Transverse colon (tissue), 3 donors: ENCODE results near the gene MAN1C1.

Source experiments
- POLR2A ChIP-seq: fragments of 450-650 bp; IDR thresholded peaks from one replicate; pipeline ENCODE4 v1.6.1; 2016; ENCODE audit warnings: antibody characterized with exemption, mild to moderate bottlenecking, moderate library complexity
- TF ChIP-seq, protein P1 (sequence below), 5 experiments: fragments of 200-600 bp in 3 of 5; fragments of 450-650 bp in 2 of 5; sonication (generic) in 3 of 5; IDR thresholded peaks; 1 replicate in 2 of 5; 2 replicates in 3 of 5; pipeline ENCODE4 v1.5.1; 2016 to 2017; ENCODE audit warnings: antibody characterized with exemption in 5 of 5, inconsistent platforms in 3 of 5, mild to moderate bottlenecking in 2 of 5, moderate library complexity in 1 of 5

DNA sequence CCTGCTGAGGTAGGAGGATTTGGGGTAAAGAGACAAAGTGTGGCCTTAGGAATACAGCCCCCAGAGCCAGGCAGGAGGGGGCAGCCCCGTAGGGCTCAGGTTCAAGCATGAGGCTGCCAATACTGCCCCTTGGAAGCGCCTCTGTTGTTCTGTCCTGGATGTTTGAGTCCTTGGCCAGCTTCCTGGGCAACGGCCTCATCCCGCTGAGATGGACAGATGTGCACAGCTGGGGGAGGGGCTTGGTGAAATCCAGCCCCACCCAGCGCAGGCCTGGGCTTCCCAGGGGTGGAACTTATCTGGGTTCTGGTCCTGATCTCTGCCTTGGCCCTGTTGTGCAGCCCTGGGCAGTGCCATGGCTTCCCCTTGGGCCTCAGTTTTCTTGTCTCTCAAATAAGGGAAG lies 34.8 kb upstream of the MAN1C1 start:
- TF ChIP-seq, protein P1, sequence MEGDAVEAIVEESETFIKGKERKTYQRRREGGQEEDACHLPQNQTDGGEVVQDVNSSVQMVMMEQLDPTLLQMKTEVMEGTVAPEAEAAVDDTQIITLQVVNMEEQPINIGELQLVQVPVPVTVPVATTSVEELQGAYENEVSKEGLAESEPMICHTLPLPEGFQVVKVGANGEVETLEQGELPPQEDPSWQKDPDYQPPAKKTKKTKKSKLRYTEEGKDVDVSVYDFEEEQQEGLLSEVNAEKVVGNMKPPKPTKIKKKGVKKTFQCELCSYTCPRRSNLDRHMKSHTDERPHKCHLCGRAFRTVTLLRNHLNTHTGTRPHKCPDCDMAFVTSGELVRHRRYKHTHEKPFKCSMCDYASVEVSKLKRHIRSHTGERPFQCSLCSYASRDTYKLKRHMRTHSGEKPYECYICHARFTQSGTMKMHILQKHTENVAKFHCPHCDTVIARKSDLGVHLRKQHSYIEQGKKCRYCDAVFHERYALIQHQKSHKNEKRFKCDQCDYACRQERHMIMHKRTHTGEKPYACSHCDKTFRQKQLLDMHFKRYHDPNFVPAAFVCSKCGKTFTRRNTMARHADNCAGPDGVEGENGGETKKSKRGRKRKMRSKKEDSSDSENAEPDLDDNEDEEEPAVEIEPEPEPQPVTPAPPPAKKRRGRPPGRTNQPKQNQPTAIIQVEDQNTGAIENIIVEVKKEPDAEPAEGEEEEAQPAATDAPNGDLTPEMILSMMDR (IDR thresholded peaks at IDR 0.05): no peak
- no peak for TF ChIP-seq POLR2A
